ENCODE results near the gene TMPRSS2.

Gene TMPRSS2

DNA sequence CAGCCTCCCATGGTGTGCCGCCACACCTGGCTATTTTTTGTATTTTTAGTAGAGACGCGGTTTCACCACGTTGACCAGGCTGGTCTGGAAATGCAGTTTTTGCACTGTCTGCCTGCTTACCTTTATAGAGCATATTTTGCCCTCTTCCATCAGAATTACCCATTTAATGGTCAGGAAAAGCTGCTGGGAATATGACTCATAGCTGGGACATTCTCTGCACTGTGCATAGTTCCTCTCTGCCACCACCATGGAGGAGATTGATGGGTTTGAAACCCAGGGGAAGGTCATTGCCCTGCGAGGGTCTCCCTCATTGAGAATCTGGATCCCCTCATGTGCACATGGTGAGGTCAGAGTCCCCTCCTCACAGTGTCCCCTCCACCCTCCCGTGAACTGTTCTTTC is 49.8 kb downstream of the TMPRSS2 start:
- Mint-ChIP-seq H3K27ac (peak overlapping the region; percentile 2), H3K4me3 (no peak overlapping the region), H3K27me3 (no peaks in the 10 kb centered on the region), H3K9me3 (ENCODE audit: low read depth) (no peaks in the 10 kb centered on the region), H3K4me1 (ENCODE audit: low read depth) (no peaks in the 10 kb centered on the region), H3K36me3 (peaks cover 4% of the 10 kb centered on the region)

DNA sequence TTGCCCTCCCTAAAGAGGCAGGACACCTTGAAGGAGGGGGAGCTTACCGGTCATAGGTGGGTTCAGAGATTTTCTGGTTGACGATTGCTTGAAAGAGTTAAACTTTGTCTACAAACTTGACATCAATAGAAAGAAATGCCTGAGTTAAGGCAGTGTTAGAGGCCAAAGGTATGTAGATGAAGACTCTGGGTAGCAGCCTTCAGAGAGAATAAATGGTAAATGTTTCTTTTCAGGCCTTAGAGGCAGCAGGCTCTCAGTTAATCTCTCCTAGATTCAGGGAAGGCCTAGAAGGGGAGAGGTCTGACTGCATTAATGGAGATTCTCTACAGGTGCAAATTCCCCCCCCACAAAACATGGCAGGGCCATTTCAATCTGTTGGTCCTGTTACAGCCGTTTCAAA is 54.2 kb downstream of the TMPRSS2 start:
- H3K36me3 Mint-ChIP-seq = peaks cover 2% of the 10 kb centered on the region

GRCh38 chr21:41453198-41453597 is 54.8 kb downstream of the TMPRSS2 start:
- Mint-ChIP-seq H3K27me3 (no peaks in the 10 kb centered on the region), H3K4me3 (no peak overlapping the region), H3K27ac (no peak overlapping the region), H3K9me3 (ENCODE audit: low read depth) (no peaks in the 10 kb centered on the region), H3K36me3 (peaks cover 2% of the 10 kb centered on the region), H3K4me1 (ENCODE audit: low read depth) (no peaks in the 10 kb centered on the region)

More for the DNA sequence above, 54.2 kb downstream of the TMPRSS2 start:
- Mint-ChIP-seq H3K27ac (peak overlapping the region; percentile 5), H3K27me3 (no peaks in the 10 kb centered on the region), H3K4me3 (no peak overlapping the region), H3K9me3 (ENCODE audit: low read depth) (no peaks in the 10 kb centered on the region), H3K4me1 (ENCODE audit: low read depth) (no peaks in the 10 kb centered on the region)

- peaks cover 6% of the 10 kb centered on the region for H3K36me3 Mint-ChIP-seq
- no peaks in the 10 kb centered on the region for H3K4me1 Mint-ChIP-seq (ENCODE audit: low read depth)
- H3K27me3 Mint-ChIP-seq = no peaks in the 10 kb centered on the region
- peak overlapping the region; percentile 54 for H3K27ac Mint-ChIP-seq
- H3K9me3 Mint-ChIP-seq (ENCODE audit: low read depth) = no peaks in the 10 kb centered on the region
- H3K4me3 Mint-ChIP-seq = no peak overlapping the region
Measured at GRCh38 chr21:41451753-41452676, 55.9 kb downstream of the TMPRSS2 start.

DNA sequence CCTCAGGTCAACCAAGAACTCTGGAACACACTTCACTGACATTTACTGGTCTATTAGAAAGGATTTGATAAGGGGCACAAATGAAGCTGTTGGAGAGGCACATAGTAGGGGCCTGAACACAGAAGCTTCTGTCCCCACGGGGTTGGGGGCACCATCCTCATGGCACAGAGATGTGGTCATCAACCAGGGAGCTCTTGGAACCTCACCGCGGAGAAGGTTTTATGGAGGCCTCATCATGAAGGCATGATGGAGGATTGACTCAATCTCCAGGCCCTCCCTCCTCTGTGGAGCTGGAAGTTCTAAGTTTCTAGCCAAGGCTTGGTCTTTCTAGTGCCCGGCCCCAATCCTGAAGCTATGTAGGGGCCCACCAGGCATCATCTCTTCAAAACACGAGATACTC is 58.3 kb downstream of the TMPRSS2 start:
- Mint-ChIP-seq H3K27me3 (no peaks in the 10 kb centered on the region), H3K27ac (peak overlapping the region; percentile 22), H3K4me1 (ENCODE audit: low read depth) (no peaks in the 10 kb centered on the region), H3K36me3 (peaks cover 6% of the 10 kb centered on the region), H3K4me3 (no peak overlapping the region), H3K9me3 (ENCODE audit: low read depth) (no peaks in the 10 kb centered on the region)

DNA sequence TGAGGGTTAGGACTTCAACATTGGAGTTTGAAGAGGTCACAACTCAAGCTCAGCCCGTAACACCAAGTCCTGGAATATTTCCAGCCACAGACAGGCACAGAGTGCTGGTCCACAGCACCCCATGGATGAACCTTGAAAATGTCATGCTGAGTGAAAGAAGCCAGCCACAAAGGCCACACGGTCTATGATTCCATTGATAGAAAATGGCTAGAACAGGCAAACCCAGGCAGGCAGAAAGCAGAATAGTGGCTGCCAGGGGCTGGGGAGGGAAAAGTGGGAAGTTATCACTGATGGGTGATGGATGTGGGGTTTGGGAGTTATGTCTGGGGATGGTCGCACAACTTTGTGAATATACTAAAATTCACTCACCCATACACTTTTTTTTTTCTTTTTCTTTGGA is 60.6 kb downstream of the TMPRSS2 start:
- Mint-ChIP-seq H3K4me1 (ENCODE audit: low read depth) (no peaks in the 10 kb centered on the region), H3K4me3 (no peak overlapping the region), H3K27me3 (no peaks in the 10 kb centered on the region), H3K9me3 (ENCODE audit: low read depth) (no peaks in the 10 kb centered on the region), H3K27ac (peak overlapping the region; percentile 41), H3K36me3 (peaks cover 10% of the 10 kb centered on the region)

GRCh38 chr21:41446586-41446985 is 61.4 kb downstream of the TMPRSS2 start:
- no peak overlapping the region for H3K4me3 Mint-ChIP-seq

GRCh38 chr21:41445465-41445862 is 62.5 kb downstream of the TMPRSS2 start:
- Mint-ChIP-seq H3K4me3 (no peak overlapping the region), H3K9me3 (ENCODE audit: low read depth) (no peaks in the 10 kb centered on the region), H3K27ac (peak overlapping the region; percentile 34), H3K4me1 (ENCODE audit: low read depth) (no peaks in the 10 kb centered on the region), H3K36me3 (peaks cover 8% of the 10 kb centered on the region), H3K27me3 (no peaks in the 10 kb centered on the region)

More at GRCh38 chr21:41446586-41446985, 61.4 kb downstream of the TMPRSS2 start:
- H3K27ac Mint-ChIP-seq = no peak overlapping the region
- no peaks in the 10 kb centered on the region for H3K27me3 Mint-ChIP-seq
- H3K36me3 Mint-ChIP-seq = peaks cover 8% of the 10 kb centered on the region
- H3K4me1 Mint-ChIP-seq (ENCODE audit: low read depth) = no peaks in the 10 kb centered on the region
- no peaks in the 10 kb centered on the region for H3K9me3 Mint-ChIP-seq (ENCODE audit: low read depth)

GRCh38 chr21:41444703-41445464 is 63.1 kb downstream of the TMPRSS2 start:
- H3K27me3 Mint-ChIP-seq = no peaks in the 10 kb centered on the region
- H3K36me3 Mint-ChIP-seq = peaks cover 8% of the 10 kb centered on the region
- no peaks in the 10 kb centered on the region for H3K4me1 Mint-ChIP-seq (ENCODE audit: low read depth)
- no peak overlapping the region for H3K4me3 Mint-ChIP-seq
- no peak overlapping the region for H3K27ac Mint-ChIP-seq
- H3K9me3 Mint-ChIP-seq (ENCODE audit: low read depth) = no peaks in the 10 kb centered on the region

GRCh38 chr21:41443562-41443961 is 64.4 kb downstream of the TMPRSS2 start:
- H3K4me1 Mint-ChIP-seq (ENCODE audit: low read depth) = no peaks in the 10 kb centered on the region
- peaks cover 8% of the 10 kb centered on the region for H3K36me3 Mint-ChIP-seq
- H3K9me3 Mint-ChIP-seq (ENCODE audit: low read depth) = no peaks in the 10 kb centered on the region
- no peak overlapping the region for H3K27ac Mint-ChIP-seq
- no peaks in the 10 kb centered on the region for H3K27me3 Mint-ChIP-seq
- H3K4me3 Mint-ChIP-seq = no peak overlapping the region

DNA sequence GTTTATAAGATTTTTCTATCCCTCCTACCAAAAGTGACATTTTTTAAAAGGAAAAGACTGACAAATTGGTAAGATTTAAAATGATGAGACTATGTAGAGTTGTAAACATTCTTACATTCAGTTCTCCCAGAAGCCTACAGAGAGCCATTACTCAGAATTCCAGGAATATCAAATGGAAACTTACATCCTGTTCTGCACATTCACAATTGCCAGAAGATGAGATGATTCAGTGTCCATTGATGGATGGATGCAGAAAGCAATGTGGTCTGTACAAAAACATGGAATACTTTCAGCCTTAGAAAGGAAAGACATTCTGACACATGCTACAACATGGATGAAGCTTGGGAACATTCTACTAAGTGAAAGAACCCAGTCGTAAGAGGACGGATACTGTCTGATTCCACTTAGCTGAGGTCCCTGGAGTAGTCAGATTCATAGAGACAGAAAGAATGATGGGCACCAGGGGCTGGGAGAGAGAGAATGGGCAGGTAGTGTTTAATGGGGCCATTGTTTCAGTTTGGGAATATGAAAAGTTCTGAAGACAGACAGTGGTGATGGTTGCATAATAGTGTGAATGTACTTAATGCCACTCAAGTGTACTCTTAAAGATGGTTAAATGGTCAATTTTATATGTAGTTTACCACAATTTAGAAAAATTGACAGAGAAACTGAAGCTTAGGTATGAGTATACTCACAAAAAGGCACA is 65.3 kb downstream of the TMPRSS2 start:
- H3K4me1 Mint-ChIP-seq (ENCODE audit: low read depth) = no peaks in the 10 kb centered on the region
- no peak overlapping the region for H3K27ac Mint-ChIP-seq
- H3K27me3 Mint-ChIP-seq = no peaks in the 10 kb centered on the region
- no peak overlapping the region for H3K4me3 Mint-ChIP-seq
- H3K36me3 Mint-ChIP-seq = peaks cover 8% of the 10 kb centered on the region
- H3K9me3 Mint-ChIP-seq (ENCODE audit: low read depth) = no peaks in the 10 kb centered on the region

GRCh38 chr21:41441546-41441945 is 66.4 kb downstream of the TMPRSS2 start:
- Mint-ChIP-seq H3K27me3 (no peaks in the 10 kb centered on the region), H3K4me3 (no peak overlapping the region), H3K36me3 (peaks cover 4% of the 10 kb centered on the region), H3K9me3 (ENCODE audit: low read depth) (no peaks in the 10 kb centered on the region), H3K27ac (no peak overlapping the region), H3K4me1 (ENCODE audit: low read depth) (no peaks in the 10 kb centered on the region)

GRCh38 chr21:41439248-41439647 is 68.7 kb downstream of the TMPRSS2 start:
- peak overlapping the region; percentile 18 for H3K27ac Mint-ChIP-seq
- H3K36me3 Mint-ChIP-seq = peaks cover 19% of the 10 kb centered on the region
- H3K27me3 Mint-ChIP-seq = no peaks in the 10 kb centered on the region
- H3K9me3 Mint-ChIP-seq (ENCODE audit: low read depth) = peaks cover 5% of the 10 kb centered on the region
- peaks cover 8% of the 10 kb centered on the region for H3K4me1 Mint-ChIP-seq (ENCODE audit: low read depth)
- H3K4me3 Mint-ChIP-seq = no peak overlapping the region

GRCh38 chr21:41438425-41439113 is 69.4 kb downstream of the TMPRSS2 start:
- H3K4me3 Mint-ChIP-seq = no peak overlapping the region
- H3K27ac Mint-ChIP-seq = peak overlapping the region; percentile 17
- no peaks in the 10 kb centered on the region for H3K27me3 Mint-ChIP-seq
- peaks cover 23% of the 10 kb centered on the region for H3K36me3 Mint-ChIP-seq
- H3K9me3 Mint-ChIP-seq (ENCODE audit: low read depth) = peaks cover 5% of the 10 kb centered on the region
- peaks cover 8% of the 10 kb centered on the region for H3K4me1 Mint-ChIP-seq (ENCODE audit: low read depth)
